ENCODE data around the gene PSD2. TPM values are rescaled to one million over a fixed set of nuclear protein-coding genes. Genes with fewer than 3 reads are reported as not detected.

The PSD2 gene
- total RNA-seq, 1 experiment from 2014 or later, result 0.79 TPM

GRCh38 chr5:139794067-139794846 is 1.4 kb upstream of the PSD2 start:
- no peak; the same call in 1 of the 2 replicates for ATAC-seq
- Histone ChIP-seq H3K79me2 (ENCODE audit: insufficient read depth, low read length) (no peaks in the 10 kb centered on the region), H3K9me2 (ENCODE audit: insufficient read depth) (no peaks in the 10 kb centered on the region), H4K20me1 (ENCODE audit: insufficient read depth) (no peaks in the 10 kb centered on the region), H3K9me3 (ENCODE audit: control insufficient read depth in 1 of 2, insufficient read depth in 1 of 2, low read depth in 1 of 2, low read length in 2 of 2) (no peaks in the 10 kb centered on the region), H3K4me1 (ENCODE audit: control insufficient read depth in 1 of 2, insufficient read depth in 2 of 2, low read length in 2 of 2) (peaks cover 0 to 9% of the 10 kb centered on the region in 2 experiments; a peak in 2 of 4 replicates), H3K9ac (ENCODE audit: low read length) (no peak overlapping the region), H3K4me2 (ENCODE audit: low read length) (no peak overlapping the region), H2AFZ (ENCODE audit: low read depth, low read length, poor library complexity, severe bottlenecking) (no peak overlapping the region), H3K4me3 (replicated peaks in 1 of 2; ENCODE audit: low read depth in 1 of 2, low read length in 2 of 2) (no peak overlapping the region), H3K36me3 (ENCODE audit: control insufficient read depth in 1 of 2, insufficient read depth in 2 of 2, low read length in 2 of 2) (no peaks in the 10 kb centered on the region), H3K27ac (ENCODE audit: low read depth, low read length) (no peak overlapping the region), H3K27me3 (ENCODE audit: insufficient read depth, low read length) (peaks cover 46% of the 10 kb centered on the region)
- CTCF ChIA-PET, result interaction anchor here (1.1 kb wide), 1 partner anchor 174 kb away, joined by 3 read pairs; no protein-coding TSS in a partner anchor
- POLR2A ChIA-PET, result no interaction called here
- RAD21 ChIA-PET (ENCODE audit: low non-redundant PET in 1 of 2, low total read pairs in 2 of 2, uncharacterized antibody in 2 of 2, unreplicated experiment in 2 of 2), result no interaction called here
- TF ChIP-seq SP1 (IDR thresholded peaks at IDR 0.05; ENCODE audit: low read depth), result no peak
- no peak for TF ChIP-seq SIN3A (IDR thresholded peaks at IDR 0.05; ENCODE audit: low read depth)
- no peak for TF ChIP-seq CTCF (IDR thresholded peaks at IDR 0.05 in 2 of 3, conservative IDR thresholded peaks at IDR 0.05 in 1 of 3; ENCODE audit: borderline replicate concordance in 1 of 3, insufficient read depth in 1 of 3, low read depth in 2 of 3, low read length in 2 of 3)
- no peak for TF ChIP-seq ZNF274 (IDR thresholded peaks at IDR 0.05; ENCODE audit: low read depth, low read length)
- intact Hi-C loops (cut with micrococcal nuclease), result no loop called here
- no TSS peak for BruUV-seq (replicated peaks)
- DNase-seq (ENCODE audit: low read depth, low spot score), result no peak
